Epithelial cell of esophagus (primary cell): ENCODE data around the gene POGLUT3.

Experiments
- DNase-seq: peaks from one replicate; pipeline ENCODE4 v3.0.0; 2010; ENCODE audit warnings: low read depth
- H3K4me3 ChIP-seq: 2 replicates; pipeline ENCODE4 v1.5.1; 2011; ENCODE audit warnings: mild to moderate bottlenecking, low read length, control low read depth
- CTCF ChIP-seq: IDR thresholded peaks from 2 replicates; pipeline ENCODE4 v1.5.1; 2011; ENCODE audit warnings: low read depth, mild to moderate bottlenecking, low read length, control low read depth, inconsistent platforms; ENCODE audit not compliant: insufficient read depth; ENCODE audit errors: missing control alignments

POGLUT3 gene

GRCh38 chr11:108522318-108522717 lies 24.1 kb upstream of the POGLUT3 start:
- no peak for DNase-seq
- no peak for TF ChIP-seq CTCF
- H3K4me3 ChIP-seq = no peak overlapping the region

DNA sequence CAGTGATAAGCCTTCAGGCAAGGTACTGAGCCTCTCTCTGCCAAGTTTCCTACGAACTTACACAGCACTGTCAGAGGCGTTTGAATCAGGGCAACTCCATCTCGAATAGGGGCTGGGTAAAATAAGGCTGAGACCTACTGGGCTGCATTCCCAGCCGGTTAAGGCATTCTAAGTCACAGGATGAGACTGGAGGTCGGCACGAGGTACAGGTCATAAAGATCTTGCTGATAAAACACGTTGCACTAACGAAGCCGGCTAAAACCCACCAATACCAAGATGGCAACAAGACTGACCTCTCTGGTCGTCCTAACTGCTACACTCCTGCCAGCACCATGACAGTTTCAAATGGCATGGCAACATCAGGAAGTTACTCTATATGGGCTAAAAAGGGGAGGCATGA lies 20.4 kb upstream of the POGLUT3 start:
- no peak for TF ChIP-seq CTCF
- H3K4me3 ChIP-seq = no peak overlapping the region
- no peak for DNase-seq

GRCh38 chr11:108516125-108516524 lies 17.9 kb upstream of the POGLUT3 start:
- TF ChIP-seq CTCF = no peak
- H3K4me3 ChIP-seq = no peak overlapping the region
- DNase-seq = no peak

DNA sequence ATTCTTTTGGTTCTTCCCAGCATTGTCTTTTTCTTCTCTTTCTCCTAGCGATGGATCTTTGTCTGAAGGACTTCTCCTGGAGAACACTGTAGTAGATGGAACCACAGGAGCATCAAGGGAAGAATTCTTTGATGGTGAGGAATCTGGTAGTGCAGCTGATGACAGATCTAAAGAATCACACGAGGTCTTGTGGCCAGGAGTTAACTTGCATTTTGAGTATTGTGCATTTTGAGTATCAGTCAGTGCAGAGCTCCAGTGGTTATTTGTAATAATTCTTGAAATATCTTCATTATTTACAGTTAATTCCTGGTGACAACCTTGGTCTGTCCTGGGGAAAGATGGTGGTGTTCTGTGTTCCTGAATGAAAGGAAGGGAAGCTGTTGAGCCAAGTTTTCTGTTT lies 14.5 kb upstream of the POGLUT3 start:
- no peak for DNase-seq
- no peak overlapping the region for H3K4me3 ChIP-seq
- no peak for TF ChIP-seq CTCF

- TF ChIP-seq CTCF = no peak
- DNase-seq = peak; percentile 94
- H3K4me3 ChIP-seq = no peak overlapping the region
Observed at GRCh38 chr11:108511851-108512474, 13.8 kb upstream of the POGLUT3 start.

GRCh38 chr11:108508653-108509593 lies 10.7 kb upstream of the POGLUT3 start:
- TF ChIP-seq CTCF = no peak
- no peak for DNase-seq
- no peak overlapping the region for H3K4me3 ChIP-seq
